Measurements from ENCODE around the gene CAMK1D.

DNA sequence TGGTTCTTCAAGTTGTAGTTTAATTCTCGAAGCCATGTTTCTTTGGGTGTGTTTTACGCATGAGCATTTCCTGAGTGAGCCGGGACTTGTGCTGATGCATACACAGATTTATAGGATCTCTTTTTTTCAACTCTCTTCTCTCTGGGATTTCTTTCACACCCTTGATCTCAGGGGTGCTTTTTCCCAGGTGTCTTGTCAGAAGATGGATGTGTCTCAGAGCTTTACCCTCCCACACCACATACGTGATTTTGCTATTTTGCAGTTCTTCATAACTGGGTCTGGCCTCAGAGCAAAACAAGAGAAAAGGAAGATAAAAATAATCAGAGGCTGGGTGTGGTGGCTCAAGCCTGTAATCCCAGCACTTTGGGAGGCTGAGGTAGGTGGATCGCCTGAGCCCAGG lies 177.0 kb downstream of the CAMK1D start:
- TF ChIP-seq, protein P1, sequence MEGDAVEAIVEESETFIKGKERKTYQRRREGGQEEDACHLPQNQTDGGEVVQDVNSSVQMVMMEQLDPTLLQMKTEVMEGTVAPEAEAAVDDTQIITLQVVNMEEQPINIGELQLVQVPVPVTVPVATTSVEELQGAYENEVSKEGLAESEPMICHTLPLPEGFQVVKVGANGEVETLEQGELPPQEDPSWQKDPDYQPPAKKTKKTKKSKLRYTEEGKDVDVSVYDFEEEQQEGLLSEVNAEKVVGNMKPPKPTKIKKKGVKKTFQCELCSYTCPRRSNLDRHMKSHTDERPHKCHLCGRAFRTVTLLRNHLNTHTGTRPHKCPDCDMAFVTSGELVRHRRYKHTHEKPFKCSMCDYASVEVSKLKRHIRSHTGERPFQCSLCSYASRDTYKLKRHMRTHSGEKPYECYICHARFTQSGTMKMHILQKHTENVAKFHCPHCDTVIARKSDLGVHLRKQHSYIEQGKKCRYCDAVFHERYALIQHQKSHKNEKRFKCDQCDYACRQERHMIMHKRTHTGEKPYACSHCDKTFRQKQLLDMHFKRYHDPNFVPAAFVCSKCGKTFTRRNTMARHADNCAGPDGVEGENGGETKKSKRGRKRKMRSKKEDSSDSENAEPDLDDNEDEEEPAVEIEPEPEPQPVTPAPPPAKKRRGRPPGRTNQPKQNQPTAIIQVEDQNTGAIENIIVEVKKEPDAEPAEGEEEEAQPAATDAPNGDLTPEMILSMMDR (IDR thresholded peaks at IDR 0.05; ENCODE audit: low read length): no peak
- TF ChIP-seq EZH2 (optimal IDR thresholded peaks at IDR 0.05; ENCODE audit: low read depth, low read length) (no peak), EZH2phosphoT487 (IDR thresholded peaks at IDR 0.05; ENCODE audit: low read length) (no peak)
